T-helper 17 cell (primary cell): ENCODE results near the gene PLEKHH3. TPM values are rescaled to one million over a fixed set of nuclear protein-coding genes. Genes with fewer than 3 reads are reported as not detected.
A peak's percentile ranks its signal among the peaks of the same experiment; 100 is the strongest.
"Not testable (repeated sequence)": the region's sequence is repeated elsewhere in the genome, so short reads cannot be mapped to it uniquely, and the experiment has no call there.

ENCODE experiments used
- ATAC-seq: fragments of 150-1000 bp; cut with Tn5 transposase; 2 replicates; pipeline ENCODE4 v1.10.0; 2021; ENCODE audit warnings: mild to moderate bottlenecking, moderate library complexity
- DNase-seq, 3 donors: peaks; one replicate each; pipeline versions ENCODE4 v3.0.0 to v3.0.0-alpha.2; 2020 to 2021
- H3K9me3 ChIP-seq: one replicate; pipeline ENCODE4 v1.7.0; 2013; ENCODE audit warnings: low read length, mild to moderate bottlenecking; ENCODE audit not compliant: control insufficient read depth, poor library complexity, severe bottlenecking
- H3K27ac Mint-ChIP-seq: one replicate; pipeline ENCODE4 v1.8.0; 2022; ENCODE audit warnings: mild to moderate bottlenecking, moderate library complexity, mixed read lengths
- H3K27me3 Mint-ChIP-seq: one replicate; pipeline ENCODE4 v1.8.0; 2022; ENCODE audit warnings: mixed read lengths
- H3K36me3 Mint-ChIP-seq: one replicate; pipeline ENCODE4 v1.8.0; 2022; ENCODE audit warnings: low read depth, mixed read lengths
- H3K4me1 Mint-ChIP-seq: one replicate; pipeline ENCODE4 v1.8.0; 2022; ENCODE audit warnings: mild to moderate bottlenecking, mixed read lengths
- H3K4me3 Mint-ChIP-seq: one replicate; pipeline ENCODE4 v1.8.0; 2022; ENCODE audit warnings: mild to moderate bottlenecking, moderate library complexity, mixed read lengths
- total RNA-seq, 4 donors: library from RNA in 2 of 4; stranded (reverse) in 2 of 4; gene quantifications; one replicate each; pipeline ENCODE4 v1.2.3 and lab custom pipeline; 2022 to 2026

The PLEKHH3 gene
- total RNA-seq, 2 donors from 2014 or later, result 0.78 to 0.85 TPM

GRCh38 chr17:42657824-42658588, 18.8 kb downstream of the PLEKHH3 start:
- no peaks in the 10 kb centered on the region for H3K9me3 ChIP-seq
- Mint-ChIP-seq H3K4me3 (peak overlapping the region; percentile 60), H3K27me3 (peaks cover 27% of the 10 kb centered on the region), H3K4me1 (peaks cover 29% of the 10 kb centered on the region), H3K27ac (peak overlapping the region; percentile 66), H3K36me3 (peaks cover 2% of the 10 kb centered on the region)
- DNase-seq (no peak), ATAC-seq (no peak)

GRCh38 chr17:42655528-42655927, 21.3 kb downstream of the PLEKHH3 start:
- peaks cover 30% of the 10 kb centered on the region for H3K4me1 Mint-ChIP-seq
- peaks cover 34% of the 10 kb centered on the region for H3K27me3 Mint-ChIP-seq
- no peak for ATAC-seq
- no peaks in the 10 kb centered on the region for H3K9me3 ChIP-seq
- H3K4me3 Mint-ChIP-seq, result no peak overlapping the region
- H3K27ac Mint-ChIP-seq, result no peak overlapping the region
- H3K36me3 Mint-ChIP-seq, result peaks cover 2% of the 10 kb centered on the region
- no peak for DNase-seq

GRCh38 chr17:42653179-42654124, 23.3 kb downstream of the PLEKHH3 start:
- no peaks in the 10 kb centered on the region for H3K9me3 ChIP-seq
- ATAC-seq, result no peak
- H3K36me3 Mint-ChIP-seq, result peaks cover 2% of the 10 kb centered on the region
- H3K27me3 Mint-ChIP-seq, result peaks cover 42% of the 10 kb centered on the region
- H3K27ac Mint-ChIP-seq, result no peak overlapping the region
- peaks cover 21% of the 10 kb centered on the region for H3K4me1 Mint-ChIP-seq
- DNase-seq, result no peak
- peak overlapping the region; percentile 53 for H3K4me3 Mint-ChIP-seq

- Mint-ChIP-seq H3K4me1 (peaks cover 16% of the 10 kb centered on the region), H3K27me3 (peaks cover 51% of the 10 kb centered on the region), H3K27ac (no peak overlapping the region), H3K4me3 (no peak overlapping the region), H3K36me3 (peaks cover 2% of the 10 kb centered on the region)
- no peaks in the 10 kb centered on the region for H3K9me3 ChIP-seq
- ATAC-seq (no peak), DNase-seq (no peak)
Measured at GRCh38 chr17:42651392-42651791, 25.4 kb downstream of the PLEKHH3 start.

- H3K4me3 Mint-ChIP-seq, result no peak overlapping the region
- peaks cover 35% of the 10 kb centered on the region for H3K27me3 Mint-ChIP-seq
Measured at GRCh38 chr17:42647778-42648177, 29.0 kb downstream of the PLEKHH3 start.

GRCh38 chr17:42642336-42642735, 34.5 kb downstream of the PLEKHH3 start:
- Mint-ChIP-seq H3K4me3 (no peak overlapping the region), H3K27me3 (peaks cover 20% of the 10 kb centered on the region), H3K27ac (no peak overlapping the region), H3K4me1 (peaks cover 5% of the 10 kb centered on the region), H3K36me3 (no peaks in the 10 kb centered on the region)
- H3K9me3 ChIP-seq, result no peaks in the 10 kb centered on the region
- ATAC-seq (no peak), DNase-seq (no peak)

More at GRCh38 chr17:42647778-42648177, 29.0 kb downstream of the PLEKHH3 start:
- ATAC-seq (no peak), DNase-seq (no peak)
- Mint-ChIP-seq H3K27ac (no peak overlapping the region), H3K36me3 (no peaks in the 10 kb centered on the region), H3K4me1 (peaks cover 3% of the 10 kb centered on the region)
- H3K9me3 ChIP-seq, result no peaks in the 10 kb centered on the region

GRCh38 chr17:42640121-42640520, 36.7 kb downstream of the PLEKHH3 start:
- Mint-ChIP-seq H3K27me3 (peaks cover 14% of the 10 kb centered on the region), H3K36me3 (no peaks in the 10 kb centered on the region), H3K4me3 (no peak overlapping the region), H3K4me1 (peaks cover 5% of the 10 kb centered on the region), H3K27ac (no peak overlapping the region)
- ATAC-seq (no peak), DNase-seq (no peak)
- H3K9me3 ChIP-seq, result no peaks in the 10 kb centered on the region

GRCh38 chr17:42639525-42640113, 37.2 kb downstream of the PLEKHH3 start:
- no peaks in the 10 kb centered on the region for H3K9me3 ChIP-seq
- Mint-ChIP-seq H3K27me3 (peaks cover 13% of the 10 kb centered on the region), H3K27ac (no peak overlapping the region), H3K4me1 (peaks cover 5% of the 10 kb centered on the region), H3K4me3 (no peak overlapping the region), H3K36me3 (no peaks in the 10 kb centered on the region)
- no peak for DNase-seq
- ATAC-seq, result no peak

GRCh38 chr17:42632949-42633444, 43.8 kb downstream of the PLEKHH3 start:
- Mint-ChIP-seq H3K27ac (no peak overlapping the region), H3K36me3 (peaks cover 2% of the 10 kb centered on the region), H3K4me1 (peaks cover 2% of the 10 kb centered on the region), H3K4me3 (no peak overlapping the region), H3K27me3 (no peaks in the 10 kb centered on the region)
- DNase-seq (no peak), ATAC-seq (no peak)
- no peaks in the 10 kb centered on the region for H3K9me3 ChIP-seq

GRCh38 chr17:42629411-42630009, 47.3 kb downstream of the PLEKHH3 start:
- H3K36me3 Mint-ChIP-seq, result peaks cover 4% of the 10 kb centered on the region
- peaks cover 2% of the 10 kb centered on the region for H3K4me1 Mint-ChIP-seq
- DNase-seq (no peak), ATAC-seq (no peak)
- H3K9me3 ChIP-seq, result no peaks in the 10 kb centered on the region
- H3K27ac Mint-ChIP-seq, result no peak overlapping the region
- no peaks in the 10 kb centered on the region for H3K27me3 Mint-ChIP-seq
- H3K4me3 Mint-ChIP-seq, result no peak overlapping the region

- H3K27ac Mint-ChIP-seq, result peak overlapping the region; percentile 72
- not testable (repeated sequence) for DNase-seq, H3K4me1 Mint-ChIP-seq, H3K9me3 ChIP-seq, H3K4me3 Mint-ChIP-seq, H3K27me3 Mint-ChIP-seq, ATAC-seq, H3K36me3 Mint-ChIP-seq
Measured at GRCh38 chr17:42627032-42627764, 49.6 kb downstream of the PLEKHH3 start.
